Kidney (tissue), 14 donors: ENCODE results near the gene HBB. TPM values are rescaled to one million over a fixed set of nuclear protein-coding genes. Genes with fewer than 3 reads are reported as not detected.
"Not testable (repeated sequence)": the region's sequence is repeated elsewhere in the genome, so short reads cannot be mapped to it uniquely, and the experiment has no call there.

Experiments
- DNase-seq, 5 donors: peaks; one replicate each; pipeline ENCODE4 v3.0.0-alpha.2; 2013 to 2020
- FAIRE-seq: peaks from 2 replicates; lab custom pipeline; 2012; peaks lifted over from hg19 to GRCh38; lab: Jason Lieb, UNC
- H3K27ac ChIP-seq, 2 donors: one replicate each; pipeline ENCODE4 v1.7.0; 2013; ENCODE audit warnings: low read depth in 2 of 2, low read length in 2 of 2, inconsistent platforms in 1 of 2
- H3K27me3 ChIP-seq: one replicate; pipeline ENCODE4 v1.7.1; 2013; ENCODE audit warnings: low read length, inconsistent platforms; ENCODE audit not compliant: control insufficient read depth, insufficient read depth
- H3K36me3 ChIP-seq, 3 donors: one replicate each; pipeline versions ENCODE4 v1.7.0 to v1.7.1; 2013; ENCODE audit warnings: low read length in 3 of 3, control low read depth in 1 of 3, inconsistent platforms in 1 of 3; ENCODE audit not compliant: insufficient read depth in 3 of 3, control insufficient read depth in 2 of 3
- H3K4me1 ChIP-seq, 3 donors: one replicate each; pipeline versions ENCODE4 v1.7.0 to v1.7.1; 2013; ENCODE audit warnings: low read length in 3 of 3, inconsistent platforms in 1 of 3, low read depth in 1 of 3; ENCODE audit not compliant: control insufficient read depth in 2 of 3, insufficient read depth in 2 of 3
- H3K4me3 ChIP-seq, 3 donors: one replicate each; pipeline versions ENCODE4 v1.7.0 to v1.8.1; 2013; ENCODE audit warnings: low read length in 3 of 3, control low read depth in 1 of 3, inconsistent platforms in 1 of 3
- H3K9ac ChIP-seq, 3 donors: one replicate each; pipeline versions ENCODE4 v1.7.0 to v1.7.1; 2013; ENCODE audit warnings: low read length in 3 of 3, control low read depth in 1 of 3, inconsistent platforms in 1 of 3
- H3K9me3 ChIP-seq, 3 donors: one replicate each; pipeline versions ENCODE4 v1.7.0 to v1.7.1; 2013; ENCODE audit warnings: low read length in 3 of 3, control low read depth in 1 of 3, inconsistent platforms in 1 of 3; ENCODE audit not compliant: control insufficient read depth in 2 of 3, insufficient read depth in 1 of 3
- CTCF ChIP-seq: IDR thresholded peaks from 3 replicates; pipeline ENCODE4 v1.5.1; 2012; ENCODE audit warnings: mild to moderate bottlenecking, moderate library complexity, borderline replicate concordance; ENCODE audit not compliant: insufficient read depth; ENCODE audit errors: extremely low read depth
- intact Hi-C: fragments of 100-400 bp; cut with DNase I; formaldehyde crosslinking; loops from one replicate; pipeline ENCODE4 v1.11.1; 2022
- polyA plus RNA-seq: library from polyadenylated mRNA; stranded (reverse); fragments of 350-450 nt; fragmentation: Illumina TruSeq; extraction: RNeasy Lipid Tissue Mini Kit (QIAGEN cat#74804); gene quantifications from one replicate; pipeline ENCODE4 v1.2.3, GENCODE V29; 2014; ENCODE audit warnings: low read depth, low replicate concordance; ENCODE audit not compliant: insufficient read depth
- total RNA-seq: library from RNA; stranded (reverse); fragmentation: NEBNext Ultra II Directional; extraction: Animal tissue kit (Norgen Biotek cat#: 25700); gene quantifications from one replicate; pipeline ENCODE4 v1.2.1, GENCODE V29; 2021
- donor health status: control.
- donor health status: control.
- donor health status: control.
- donor health status: control.
- donor health status: control.
- donor health status: DM: yes; HTN: yes; CAD: no.
- donor health status: Normal renal cell carcinoma (clear cell type).

HBB gene
- total and polyA plus RNA-seq, 2 donors from 2014 or later = 10.9 to 59.9 TPM

DNA sequence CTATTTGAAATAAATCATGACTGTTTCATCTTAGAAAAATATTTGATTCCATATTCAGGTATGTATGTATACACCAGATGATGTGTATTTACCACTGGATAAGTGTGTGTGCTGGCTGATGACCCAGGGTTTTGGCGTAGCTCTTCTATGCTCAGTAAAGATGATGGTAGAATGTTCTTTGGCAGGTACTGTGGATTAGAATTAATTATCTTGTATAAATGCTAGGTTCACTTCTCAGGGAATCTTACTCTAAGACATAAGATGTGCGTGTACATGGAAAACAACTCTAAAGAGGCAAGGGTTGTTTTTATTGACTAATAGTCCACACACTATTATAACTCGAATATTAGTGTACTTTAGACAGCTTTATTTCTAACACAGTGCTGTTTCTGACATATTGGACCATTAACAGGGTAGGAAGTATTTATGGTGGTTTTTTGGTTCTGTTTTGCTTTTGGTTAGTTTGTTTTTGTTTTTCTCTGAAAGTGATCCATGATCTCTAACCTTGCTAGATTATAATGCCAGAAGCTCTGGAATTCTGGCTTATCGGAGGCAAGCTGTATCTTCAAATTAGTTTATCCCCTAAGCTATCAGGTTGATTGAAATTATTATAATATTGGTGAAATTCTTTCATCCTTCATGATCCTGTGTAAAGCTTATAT is 23.8 kb upstream of the HBB start:
- DNase-seq (no peak), FAIRE-seq (no peak)
- Histone ChIP-seq H3K4me3 (no peak overlapping the region), H3K9ac (no peak overlapping the region), H3K27ac (no peak overlapping the region), H3K4me1 (no peaks in the 10 kb centered on the region), H3K36me3 (no peaks in the 10 kb centered on the region), H3K27me3 (no peaks in the 10 kb centered on the region), H3K9me3 (no peaks in the 10 kb centered on the region)
- TF ChIP-seq CTCF = no peak
- intact Hi-C loops = no loop called here

- FAIRE-seq, DNase-seq, intact Hi-C loops, H3K27ac ChIP-seq, H3K36me3 ChIP-seq, H3K9me3 ChIP-seq, H3K9ac ChIP-seq, H3K4me3 ChIP-seq, H3K4me1 ChIP-seq, H3K27me3 ChIP-seq: not testable (repeated sequence)
These were observed 23.0 kb upstream of the HBB start, which contains the start of gene HBG1 for GRCh38 chr11:5249807-5250396. TSS of gene HBG1 (minus strand) at chr11:5249857. CDS start at chr11:5249804, 53 bp downstream.

DNA sequence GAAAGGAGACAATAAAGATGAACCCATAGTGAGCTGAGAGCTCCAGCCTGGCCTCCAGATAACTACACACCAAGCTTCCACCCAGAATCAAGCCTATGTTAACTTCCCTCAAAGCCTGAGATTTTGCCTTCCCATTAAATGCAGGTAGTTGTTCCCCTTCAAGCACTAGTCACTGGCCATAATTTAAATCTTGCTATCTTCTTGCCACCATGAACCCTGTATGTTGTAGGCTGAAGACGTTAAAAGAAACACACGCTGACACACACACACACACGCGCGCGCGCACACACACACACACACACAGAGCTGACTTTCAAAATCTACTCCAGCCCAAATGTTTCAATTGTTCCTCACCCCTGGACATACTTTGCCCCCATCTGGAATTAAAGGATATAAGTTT is 21.6 kb upstream of the HBB start:
- H3K9ac ChIP-seq, H3K9me3 ChIP-seq, DNase-seq, H3K27ac ChIP-seq, H3K36me3 ChIP-seq, H3K27me3 ChIP-seq, intact Hi-C loops, H3K4me1 ChIP-seq, H3K4me3 ChIP-seq, FAIRE-seq: not testable (repeated sequence)

GRCh38 chr11:5247472-5248192 is 20.8 kb upstream of the HBB start:
- TF ChIP-seq CTCF = no peak
- H3K4me3 ChIP-seq = no peak overlapping the region
- FAIRE-seq = no peak
- no peak overlapping the region for H3K27ac ChIP-seq
- DNase-seq = no peak
- no peaks in the 10 kb centered on the region for H3K27me3 ChIP-seq
- intact Hi-C loops = no loop called here
- no peaks in the 10 kb centered on the region for H3K36me3 ChIP-seq
- no peaks in the 10 kb centered on the region for H3K4me1 ChIP-seq
- H3K9ac ChIP-seq = no peak overlapping the region
- H3K9me3 ChIP-seq = no peaks in the 10 kb centered on the region
